Memory B cell (primary cell): Measurements from ENCODE around the gene TLE6.

Experiments used
- ATAC-seq: fragments of 150-1000 bp; cut with Tn5 transposase; 2 replicates; pipeline ENCODE4 v1.10.0; 2021; ENCODE audit warnings: low read depth, mild to moderate bottlenecking, moderate library complexity
- DNase-seq, 2 donors: peaks; one replicate each; pipeline ENCODE4 v3.0.0; 2022; ENCODE audit warnings: low spot score in 2 of 2
- H3K27ac Mint-ChIP-seq: one replicate; pipeline ENCODE4 v1.8.0; 2022; ENCODE audit warnings: mild to moderate bottlenecking, moderate library complexity, mixed read lengths
- H3K27me3 Mint-ChIP-seq: one replicate; pipeline ENCODE4 v1.8.0; 2022; ENCODE audit warnings: mixed read lengths
- H3K36me3 Mint-ChIP-seq: one replicate; pipeline ENCODE4 v1.8.0; 2022; ENCODE audit warnings: mild to moderate bottlenecking, mixed read lengths
- H3K4me1 Mint-ChIP-seq: one replicate; pipeline ENCODE4 v1.8.0; 2022; ENCODE audit warnings: mixed read lengths
- H3K4me3 Mint-ChIP-seq: one replicate; pipeline ENCODE4 v1.8.0; 2022; ENCODE audit warnings: mild to moderate bottlenecking, moderate library complexity, mixed read lengths
- H3K9me3 Mint-ChIP-seq: one replicate; pipeline ENCODE4 v1.8.0; 2022; ENCODE audit warnings: mixed read lengths

The TLE6 gene

DNA sequence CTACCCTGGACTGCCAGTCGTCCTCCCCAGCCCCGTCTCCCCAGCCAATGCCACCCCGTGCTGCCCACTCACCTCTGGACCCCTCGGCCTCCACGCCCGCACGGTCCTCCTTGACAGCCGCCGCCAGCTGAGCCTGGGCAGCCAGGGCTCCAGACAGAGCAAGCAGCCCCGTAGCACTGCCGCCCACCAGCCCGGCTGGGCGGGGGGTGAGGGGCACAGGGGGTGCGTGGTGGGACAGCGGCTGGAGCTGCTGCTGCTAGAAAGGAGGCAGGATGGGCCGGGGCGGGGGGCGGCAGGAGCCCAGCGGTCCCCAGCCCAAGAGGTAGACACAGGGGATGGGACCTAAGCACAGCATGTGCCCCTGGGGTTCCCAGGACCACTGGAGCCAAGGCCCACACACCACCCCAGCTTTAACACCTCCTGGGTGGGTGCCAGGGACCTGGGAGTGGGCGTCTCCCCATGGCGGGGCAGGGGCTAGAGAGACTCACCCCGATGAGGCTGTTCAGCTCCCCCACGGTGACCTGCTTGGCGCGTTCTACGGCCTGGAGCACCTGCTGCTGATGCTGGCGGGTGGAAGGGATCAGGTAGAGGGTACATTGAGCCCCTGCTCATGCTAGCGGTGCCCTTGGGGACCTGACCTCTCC, 42.0 kb downstream of the TLE6 start:
- Mint-ChIP-seq H3K27ac (no peak overlapping the region), H3K4me1 (no peaks in the 10 kb centered on the region), H3K36me3 (no peaks in the 10 kb centered on the region), H3K9me3 (no peaks in the 10 kb centered on the region), H3K4me3 (no peak overlapping the region), H3K27me3 (peaks cover 14% of the 10 kb centered on the region)
- DNase-seq (no peak), ATAC-seq (no peak)

DNA sequence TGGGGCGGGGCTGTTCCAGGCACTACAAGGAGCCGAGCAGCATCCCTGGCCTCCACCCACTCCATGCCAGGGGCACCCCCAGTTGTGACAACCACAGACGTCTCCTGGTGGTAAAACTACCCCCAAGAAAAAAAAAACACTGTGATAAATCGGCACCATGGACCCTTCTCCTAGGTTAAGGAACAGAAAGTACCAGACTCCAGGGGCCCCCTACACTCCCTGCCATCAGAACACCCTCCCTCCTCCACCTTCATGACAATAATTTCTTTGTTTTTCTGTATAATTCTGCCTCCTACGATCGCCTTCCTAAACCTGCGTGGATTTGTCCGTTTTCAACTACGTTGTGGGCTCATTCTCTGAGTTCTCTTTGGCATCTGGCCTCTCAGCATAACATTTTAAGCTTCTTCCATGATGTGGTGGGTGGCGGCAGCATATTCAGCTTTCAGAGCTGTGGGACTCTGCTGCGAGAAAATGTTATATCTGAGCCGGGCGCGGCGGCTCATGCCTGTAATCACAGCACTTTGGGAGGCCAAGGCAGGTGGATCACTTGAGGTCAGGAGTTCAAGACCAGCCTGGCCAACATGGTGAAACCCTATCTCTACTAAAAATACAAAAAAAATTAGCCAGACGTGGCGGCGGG, 43.1 kb downstream of the TLE6 start:
- no peak for DNase-seq
- no peak overlapping the region for H3K4me3 Mint-ChIP-seq
- ATAC-seq: no peak
- H3K27ac Mint-ChIP-seq: no peak overlapping the region
- H3K36me3 Mint-ChIP-seq: no peaks in the 10 kb centered on the region
- H3K9me3 Mint-ChIP-seq: no peaks in the 10 kb centered on the region
- peaks cover 17% of the 10 kb centered on the region for H3K27me3 Mint-ChIP-seq
- H3K4me1 Mint-ChIP-seq: peaks cover 7% of the 10 kb centered on the region

DNA sequence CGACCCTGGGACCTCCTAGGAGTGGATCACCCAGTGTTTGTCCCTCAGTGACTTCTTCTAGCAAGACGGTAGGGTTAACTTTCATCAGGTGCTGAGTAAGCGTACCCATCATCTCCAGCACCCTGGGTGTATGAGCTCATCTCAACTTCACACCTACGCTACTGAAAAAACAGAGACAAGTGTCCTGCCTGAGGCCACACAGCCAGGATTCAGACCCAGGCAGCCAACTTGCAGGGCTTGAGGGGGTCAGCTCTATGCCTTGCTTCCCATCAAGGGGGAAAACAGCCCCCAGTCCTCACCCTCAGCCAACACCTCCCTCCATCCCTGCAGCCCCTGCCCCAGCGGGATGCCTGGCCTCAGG, 47.1 kb downstream of the TLE6 start:
- Mint-ChIP-seq H3K36me3 (no peaks in the 10 kb centered on the region), H3K9me3 (no peaks in the 10 kb centered on the region), H3K27me3 (peaks cover 24% of the 10 kb centered on the region), H3K4me1 (peaks cover 10% of the 10 kb centered on the region), H3K27ac (no peak overlapping the region), H3K4me3 (no peak overlapping the region)
- ATAC-seq (no peak), DNase-seq (no peak)

DNA sequence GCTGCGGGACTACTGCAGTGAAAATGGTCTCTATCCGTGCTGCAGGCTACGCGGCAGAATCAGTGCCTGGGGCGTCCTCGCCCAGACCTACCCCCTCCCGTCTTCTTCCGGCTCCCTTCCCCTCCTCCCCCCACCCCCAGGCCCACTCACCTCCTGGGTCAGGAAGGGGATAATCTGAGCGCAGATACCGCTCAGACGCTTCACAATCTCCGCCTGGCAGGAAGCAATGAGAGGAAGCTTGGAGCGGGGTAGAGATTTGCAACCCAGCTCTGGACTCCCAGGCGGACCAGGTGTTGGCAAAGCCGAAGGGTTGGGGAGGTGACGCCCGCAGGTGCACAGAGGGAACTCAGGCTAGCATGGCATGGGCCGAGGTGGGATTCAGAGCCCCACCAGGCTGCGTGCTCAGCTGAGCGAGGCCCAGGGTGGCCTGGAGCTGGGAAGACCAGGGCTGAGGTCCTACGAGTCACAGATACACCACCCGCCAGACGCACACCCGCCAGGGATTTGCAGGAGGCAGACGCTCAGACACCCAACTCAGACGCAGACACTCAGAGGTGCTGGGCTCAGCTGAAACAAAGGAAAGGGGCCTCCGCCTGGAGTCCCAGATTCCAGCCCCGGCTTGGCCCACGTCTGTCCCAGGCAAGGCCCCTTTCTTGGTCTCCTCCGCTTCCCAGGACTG, 47.6 kb downstream of the TLE6 start:
- DNase-seq (no peak), ATAC-seq (peak; percentile 31)
- Mint-ChIP-seq H3K9me3 (no peaks in the 10 kb centered on the region), H3K27ac (no peak overlapping the region), H3K36me3 (no peaks in the 10 kb centered on the region), H3K4me3 (no peak overlapping the region), H3K27me3 (peaks cover 24% of the 10 kb centered on the region), H3K4me1 (peaks cover 12% of the 10 kb centered on the region)

DNA sequence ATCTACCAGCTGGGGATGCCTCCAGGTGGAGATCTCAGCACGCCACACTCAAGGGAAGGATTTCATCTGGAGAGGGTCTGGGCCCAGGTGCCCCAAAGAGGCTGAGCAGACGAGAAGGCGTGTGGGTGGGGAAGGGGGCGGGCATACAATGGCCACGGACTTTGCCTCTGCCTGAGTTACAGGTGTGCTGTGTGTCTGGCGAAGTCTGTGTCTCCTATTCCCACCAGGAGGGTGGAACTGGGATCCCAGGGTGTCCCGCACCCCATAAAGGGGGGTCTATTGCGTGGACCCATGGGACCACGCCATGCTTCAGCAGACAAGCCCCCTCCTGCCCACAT, 48.2 kb downstream of the TLE6 start:
- Mint-ChIP-seq H3K27me3 (peaks cover 28% of the 10 kb centered on the region), H3K4me3 (no peak overlapping the region), H3K27ac (no peak overlapping the region), H3K9me3 (no peaks in the 10 kb centered on the region), H3K36me3 (no peaks in the 10 kb centered on the region), H3K4me1 (peaks cover 17% of the 10 kb centered on the region)
- DNase-seq (no peak), ATAC-seq (no peak)

DNA sequence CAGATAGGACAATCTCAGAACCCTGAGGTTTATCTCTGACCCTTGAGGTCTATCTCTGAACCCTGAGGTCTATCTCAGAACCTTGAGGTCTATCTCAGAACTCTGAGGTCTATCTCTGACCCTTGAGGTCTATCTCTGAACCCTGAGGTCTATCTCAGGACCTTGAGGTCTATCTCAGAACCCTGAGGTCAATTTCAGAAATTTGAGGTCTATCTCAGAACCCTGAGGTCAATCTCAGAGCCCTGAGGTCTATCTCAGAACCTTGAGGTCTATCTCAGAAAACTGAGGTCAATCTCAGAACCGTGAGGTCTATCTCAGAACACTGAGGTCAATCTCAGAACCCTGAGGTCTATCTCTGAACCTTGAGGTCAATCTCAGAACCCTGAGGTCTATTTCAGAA, 49.4 kb downstream of the TLE6 start:
- Mint-ChIP-seq H3K27me3 (peaks cover 32% of the 10 kb centered on the region), H3K4me1 (peaks cover 18% of the 10 kb centered on the region), H3K36me3 (no peaks in the 10 kb centered on the region), H3K9me3 (no peaks in the 10 kb centered on the region), H3K27ac (no peak overlapping the region), H3K4me3 (no peak overlapping the region)
- no peak for DNase-seq
- no peak for ATAC-seq

DNA sequence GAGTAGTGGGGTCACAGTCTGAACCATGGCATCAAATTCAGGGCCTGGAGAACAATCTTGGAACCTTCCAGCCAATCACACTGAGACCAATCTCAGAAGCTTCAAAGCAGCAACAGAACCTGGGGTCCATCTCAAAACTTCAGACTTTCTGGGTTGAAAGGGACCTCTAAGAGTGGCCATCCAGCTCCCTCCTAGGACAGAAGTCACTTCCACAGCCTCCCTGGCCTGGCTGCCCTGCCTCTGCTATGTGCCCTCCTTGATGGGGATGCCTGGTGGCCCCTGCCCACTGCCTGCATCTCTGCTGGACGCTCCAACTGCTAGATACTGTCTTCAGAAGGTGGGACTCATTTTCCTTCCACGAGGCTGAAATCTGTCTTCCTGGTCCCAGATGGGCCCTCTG, 49.9 kb downstream of the TLE6 start:
- Mint-ChIP-seq H3K4me3 (no peak overlapping the region), H3K27me3 (peaks cover 32% of the 10 kb centered on the region), H3K4me1 (peaks cover 19% of the 10 kb centered on the region), H3K36me3 (no peaks in the 10 kb centered on the region), H3K9me3 (no peaks in the 10 kb centered on the region), H3K27ac (no peak overlapping the region)
- no peak for DNase-seq
- ATAC-seq: no peak

DNA sequence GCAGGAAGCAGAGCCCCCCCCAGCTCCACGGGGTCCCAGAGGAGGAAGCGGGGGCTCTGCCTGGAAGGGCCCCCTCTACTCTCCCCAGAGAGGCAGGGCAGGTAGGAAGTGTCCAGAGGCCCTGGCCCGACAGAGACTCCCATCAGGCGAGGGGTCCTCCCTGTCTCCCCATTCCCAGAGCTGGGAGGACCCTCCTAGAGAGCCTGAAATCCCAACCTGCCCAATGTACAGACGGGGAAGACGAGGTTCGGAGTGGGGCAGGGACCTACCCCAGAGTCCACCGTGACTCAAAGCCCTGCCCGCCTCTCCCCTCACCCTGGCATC, 50.6 kb downstream of the TLE6 start:
- Mint-ChIP-seq H3K4me3 (peak overlapping the region; percentile 29), H3K36me3 (no peaks in the 10 kb centered on the region), H3K27ac (no peak overlapping the region), H3K9me3 (no peaks in the 10 kb centered on the region), H3K4me1 (peaks cover 19% of the 10 kb centered on the region), H3K27me3 (peaks cover 32% of the 10 kb centered on the region)
- no peak for ATAC-seq
- DNase-seq: no peak

DNA sequence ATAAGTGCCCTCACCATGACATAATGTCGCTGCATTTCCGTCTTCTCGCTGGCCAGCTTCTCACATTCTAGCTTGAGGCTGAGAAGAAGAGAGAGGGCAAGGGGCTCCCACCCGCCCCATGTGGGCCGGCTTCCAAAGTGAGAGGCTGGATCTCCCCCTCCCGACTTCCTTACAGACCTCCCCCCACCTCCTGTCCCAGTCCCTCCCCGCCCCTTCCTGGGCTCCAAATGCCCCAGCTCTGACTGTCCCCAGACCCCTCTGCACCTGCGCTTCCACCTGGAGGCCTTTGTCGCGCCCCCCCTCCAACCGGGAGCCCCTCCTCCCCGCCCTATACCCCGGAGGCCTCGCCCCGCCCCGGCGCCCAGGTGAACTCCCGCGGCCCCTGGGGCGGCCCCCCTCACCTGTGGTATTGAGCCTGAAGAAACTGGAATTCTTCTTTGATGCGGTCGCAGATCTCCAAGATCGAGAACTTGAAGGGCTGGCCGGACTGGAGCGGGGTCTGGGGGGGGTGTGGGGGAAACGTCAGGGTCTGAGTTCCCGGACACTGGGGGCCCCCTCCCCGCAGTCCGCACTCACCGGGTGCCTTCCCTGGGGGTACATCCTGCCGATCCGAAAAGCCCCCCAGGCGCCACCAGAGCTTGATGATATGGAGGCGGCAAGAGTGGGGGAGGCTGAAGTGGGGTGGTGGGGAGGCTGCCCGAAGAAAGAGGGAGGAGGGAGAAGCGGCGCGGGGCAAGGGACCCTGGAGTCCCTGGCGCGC, 51.1 kb downstream of the TLE6 start:
- no peaks in the 10 kb centered on the region for H3K9me3 Mint-ChIP-seq
- ATAC-seq (no peak), DNase-seq (no peak)
- H3K4me1 Mint-ChIP-seq: peaks cover 19% of the 10 kb centered on the region
- peaks cover 28% of the 10 kb centered on the region for H3K27me3 Mint-ChIP-seq
- peak overlapping the region; percentile 68 for H3K4me3 Mint-ChIP-seq
- H3K27ac Mint-ChIP-seq: no peak overlapping the region
- H3K36me3 Mint-ChIP-seq: no peaks in the 10 kb centered on the region

DNA sequence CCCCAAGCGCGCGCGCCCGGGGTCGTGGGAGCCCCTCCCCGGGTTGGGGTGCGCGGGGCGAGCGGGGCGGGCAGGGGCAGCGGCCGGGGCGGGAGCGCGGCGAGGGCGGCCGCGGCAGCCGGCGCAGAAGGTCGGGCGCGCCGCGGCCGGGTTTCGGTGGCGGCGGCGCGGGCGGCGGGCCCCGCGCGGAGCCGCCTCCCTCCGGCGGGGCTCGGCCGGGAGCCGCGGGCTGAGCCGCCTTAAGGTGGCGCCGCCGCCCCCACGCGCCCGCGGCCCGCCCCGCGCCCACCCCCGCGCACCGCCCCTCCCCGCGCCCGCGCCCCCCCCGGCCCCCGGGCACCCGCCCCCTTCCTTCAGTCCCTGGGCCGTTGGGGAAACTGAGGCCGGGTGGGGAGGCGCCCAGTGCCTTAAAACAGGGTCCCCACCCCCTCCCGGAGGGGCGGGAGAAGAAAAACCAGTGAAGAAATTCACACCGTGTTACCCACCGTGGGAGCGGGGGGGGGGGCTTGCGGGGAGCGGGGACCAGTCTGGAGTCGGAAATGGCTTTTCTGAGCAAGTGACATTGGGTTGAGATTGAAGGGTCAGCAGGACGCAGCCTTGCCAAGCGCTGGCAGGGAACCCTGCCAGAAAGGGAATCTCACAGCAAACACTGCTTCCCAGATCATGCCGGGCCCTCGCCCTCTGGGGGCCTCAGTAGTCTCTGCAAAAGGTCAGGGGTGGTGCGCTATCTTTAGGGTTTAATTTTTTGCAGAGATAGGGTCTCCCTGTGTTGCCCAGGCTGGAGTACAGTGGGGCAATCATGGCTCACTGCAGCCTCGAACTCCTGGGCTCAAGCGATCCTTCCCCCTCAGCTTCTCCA, 51.9 kb downstream of the TLE6 start, which contains the start of gene TLE2:
Gene TLE2 (minus strand): TSS at position 216 of the 859 bp plus-strand sequence. CDS start 376 bp downstream, outside the sequence.
- H3K9me3 Mint-ChIP-seq: no peaks in the 10 kb centered on the region
- H3K4me3 Mint-ChIP-seq: peak within 1 kb of the TSS; percentile 68
- peaks cover 20% of the 10 kb centered on the region for H3K4me1 Mint-ChIP-seq
- H3K36me3 Mint-ChIP-seq: no peaks in the 10 kb centered on the region
- no peak for DNase-seq
- ATAC-seq: peak; percentile 42
- no peak within 1 kb of the TSS for H3K27ac Mint-ChIP-seq
- peaks cover 27% of the 10 kb centered on the region for H3K27me3 Mint-ChIP-seq

DNA sequence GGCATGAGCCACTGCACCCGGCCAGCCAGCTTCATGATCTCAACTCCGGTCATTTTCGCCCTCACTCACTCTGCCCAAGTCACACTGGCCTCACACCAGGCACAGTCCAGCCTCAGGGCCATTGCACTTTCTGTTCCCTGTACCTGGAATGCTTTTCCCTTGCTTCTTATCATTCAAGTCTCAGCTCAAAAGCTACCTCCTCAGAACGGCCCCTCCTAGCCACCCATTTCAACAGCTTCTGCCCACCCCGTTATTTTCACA, 54.2 kb downstream of the TLE6 start:
- Mint-ChIP-seq H3K4me1 (peaks cover 24% of the 10 kb centered on the region), H3K27me3 (peaks cover 21% of the 10 kb centered on the region), H3K36me3 (no peaks in the 10 kb centered on the region), H3K27ac (no peak overlapping the region), H3K9me3 (no peaks in the 10 kb centered on the region), H3K4me3 (peak overlapping the region; percentile 0)
- no peak for ATAC-seq
- DNase-seq: no peak

DNA sequence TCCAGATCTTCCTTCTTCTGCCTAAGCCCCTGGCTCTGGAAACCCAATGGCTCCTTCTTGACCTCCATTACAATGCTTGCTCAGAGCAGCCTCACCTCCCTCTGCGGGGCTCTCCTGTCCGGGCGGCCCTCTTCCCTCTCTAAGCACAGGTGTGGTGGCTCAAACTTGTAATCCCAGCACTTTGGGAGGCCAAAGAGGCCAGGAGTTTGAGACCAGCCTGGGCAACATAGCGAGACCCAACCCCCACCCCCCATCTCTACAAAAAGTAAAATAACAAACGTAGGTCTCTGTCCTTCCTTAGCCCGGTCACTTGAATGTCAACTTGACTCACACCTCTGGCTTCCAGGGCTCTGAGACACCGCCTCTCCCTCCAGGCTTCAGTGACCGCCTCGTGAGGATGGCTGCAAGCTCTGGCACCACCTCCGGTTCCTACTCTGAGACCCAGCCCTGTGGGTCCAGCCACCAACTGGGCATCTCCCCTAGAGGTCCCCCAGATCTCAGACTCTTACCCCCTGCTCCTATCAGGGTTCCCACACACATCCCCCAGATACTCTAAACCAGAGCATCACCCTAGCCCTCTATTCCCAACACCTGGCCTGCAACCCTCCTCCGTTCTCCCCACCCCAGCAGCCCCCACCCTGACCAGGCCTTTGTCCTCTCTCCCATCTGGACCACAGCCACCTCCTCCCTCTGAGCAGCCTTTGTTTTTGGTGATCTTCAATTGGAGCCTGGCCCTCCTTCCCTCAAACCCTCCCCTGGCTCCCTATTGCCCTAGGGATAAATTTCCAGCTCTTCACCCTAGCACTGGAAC, 56.4 kb downstream of the TLE6 start:
- peaks cover 21% of the 10 kb centered on the region for H3K4me1 Mint-ChIP-seq
- H3K36me3 Mint-ChIP-seq: no peaks in the 10 kb centered on the region
- H3K27me3 Mint-ChIP-seq: peaks cover 17% of the 10 kb centered on the region
- no peak for DNase-seq
- no peak overlapping the region for H3K27ac Mint-ChIP-seq
- no peaks in the 10 kb centered on the region for H3K9me3 Mint-ChIP-seq
- ATAC-seq: no peak
- H3K4me3 Mint-ChIP-seq: no peak overlapping the region

DNA sequence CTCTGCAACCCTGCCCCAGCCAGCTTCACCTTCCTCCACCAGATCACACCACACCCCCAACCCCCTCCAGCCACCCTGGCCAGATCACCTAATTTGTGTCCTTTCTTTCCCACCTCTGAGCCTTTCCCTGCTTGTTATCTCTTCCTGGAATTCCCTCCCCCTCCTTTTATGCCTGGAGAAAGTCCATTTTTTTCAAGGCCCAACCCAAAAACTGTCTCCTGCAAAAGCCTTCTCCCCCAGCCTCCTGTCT, 57.0 kb downstream of the TLE6 start:
- H3K4me3 Mint-ChIP-seq: no peak overlapping the region
- H3K27ac Mint-ChIP-seq: no peak overlapping the region
- H3K9me3 Mint-ChIP-seq: no peaks in the 10 kb centered on the region
- H3K27me3 Mint-ChIP-seq: peaks cover 17% of the 10 kb centered on the region
- H3K36me3 Mint-ChIP-seq: no peaks in the 10 kb centered on the region
- DNase-seq: no peak
- no peak for ATAC-seq
- H3K4me1 Mint-ChIP-seq: peaks cover 21% of the 10 kb centered on the region
